GM12872 (cell line): ENCODE results near the gene PGGT1B.

ENCODE experiments used
- TF ChIP-seq, protein P1 (sequence below): IDR thresholded peaks from 3 replicates; pipeline ENCODE4 v1.5.1; 2011; ENCODE audit warnings: low read depth, mild to moderate bottlenecking, low read length, moderate library complexity; ENCODE audit not compliant: insufficient read depth

Gene PGGT1B

DNA sequence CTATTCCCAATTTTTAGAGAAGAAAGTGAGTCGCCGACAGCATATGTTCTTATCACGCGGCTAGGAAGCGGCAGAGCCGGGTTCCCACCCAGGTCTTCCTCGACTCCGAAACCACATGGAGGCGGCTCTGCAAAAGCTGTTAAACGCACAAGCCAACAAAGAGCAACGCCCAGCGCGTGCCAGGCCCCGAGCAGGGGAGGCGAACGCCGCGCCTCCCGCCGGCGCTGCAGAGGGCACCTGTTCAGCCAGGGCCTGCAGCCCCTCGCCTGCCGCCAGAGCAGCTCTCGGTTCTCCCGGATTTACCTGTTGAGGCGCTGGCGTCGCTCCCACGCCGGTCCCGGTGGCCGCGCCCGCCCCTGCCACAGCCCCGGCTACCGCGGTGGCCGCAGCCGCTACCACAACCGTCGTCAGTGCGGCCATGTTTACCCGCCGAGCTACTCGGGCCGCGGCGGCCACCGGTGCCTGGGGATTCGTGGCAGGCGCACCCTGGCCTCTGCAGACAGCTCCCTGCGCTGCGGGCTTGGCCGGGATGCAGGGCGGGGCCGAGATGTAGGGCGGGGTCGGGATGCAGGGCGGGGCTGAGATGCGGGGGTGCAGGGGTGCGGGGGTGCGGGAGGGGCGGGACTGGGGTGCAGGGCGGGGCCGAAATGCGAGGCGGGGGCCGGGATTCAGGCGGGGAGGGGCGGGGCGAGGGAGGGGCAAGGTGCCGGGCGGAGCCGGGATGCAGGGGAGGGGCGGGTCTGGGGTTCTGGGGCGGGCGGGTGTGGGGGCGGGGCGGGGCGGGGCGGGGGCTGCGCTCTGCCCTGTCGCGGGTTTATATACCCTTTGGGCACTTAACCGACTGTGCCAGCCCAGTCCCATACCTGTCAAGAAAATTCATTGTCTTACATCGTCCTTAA, 33.7 kb upstream of the PGGT1B start, which contains the start of gene CCDC112:
TSS of gene CCDC112 (minus strand) at position 531 of the 899 bp plus-strand sequence. CDS start at position 420, 111 bp downstream.
- TF ChIP-seq, protein P1, sequence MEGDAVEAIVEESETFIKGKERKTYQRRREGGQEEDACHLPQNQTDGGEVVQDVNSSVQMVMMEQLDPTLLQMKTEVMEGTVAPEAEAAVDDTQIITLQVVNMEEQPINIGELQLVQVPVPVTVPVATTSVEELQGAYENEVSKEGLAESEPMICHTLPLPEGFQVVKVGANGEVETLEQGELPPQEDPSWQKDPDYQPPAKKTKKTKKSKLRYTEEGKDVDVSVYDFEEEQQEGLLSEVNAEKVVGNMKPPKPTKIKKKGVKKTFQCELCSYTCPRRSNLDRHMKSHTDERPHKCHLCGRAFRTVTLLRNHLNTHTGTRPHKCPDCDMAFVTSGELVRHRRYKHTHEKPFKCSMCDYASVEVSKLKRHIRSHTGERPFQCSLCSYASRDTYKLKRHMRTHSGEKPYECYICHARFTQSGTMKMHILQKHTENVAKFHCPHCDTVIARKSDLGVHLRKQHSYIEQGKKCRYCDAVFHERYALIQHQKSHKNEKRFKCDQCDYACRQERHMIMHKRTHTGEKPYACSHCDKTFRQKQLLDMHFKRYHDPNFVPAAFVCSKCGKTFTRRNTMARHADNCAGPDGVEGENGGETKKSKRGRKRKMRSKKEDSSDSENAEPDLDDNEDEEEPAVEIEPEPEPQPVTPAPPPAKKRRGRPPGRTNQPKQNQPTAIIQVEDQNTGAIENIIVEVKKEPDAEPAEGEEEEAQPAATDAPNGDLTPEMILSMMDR, result no peak

DNA sequence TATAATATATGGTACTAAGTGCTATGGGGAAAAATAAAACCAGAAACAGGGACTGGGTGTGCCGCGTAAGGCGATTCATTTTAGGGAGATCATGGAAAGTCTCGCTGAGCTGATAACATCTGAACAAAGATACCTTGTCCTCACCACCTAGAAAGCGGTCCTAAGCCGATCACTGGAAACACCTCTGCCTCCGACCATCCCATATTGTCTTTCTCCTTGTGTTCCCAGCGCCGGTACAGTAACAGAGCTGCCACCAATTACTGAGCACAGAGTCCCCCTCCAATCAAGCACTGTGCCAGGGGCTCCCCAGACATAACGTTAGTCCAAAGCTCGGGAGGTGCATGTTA, 33.1 kb upstream of the PGGT1B start:
- TF ChIP-seq, protein P1, result no peak

DNA sequence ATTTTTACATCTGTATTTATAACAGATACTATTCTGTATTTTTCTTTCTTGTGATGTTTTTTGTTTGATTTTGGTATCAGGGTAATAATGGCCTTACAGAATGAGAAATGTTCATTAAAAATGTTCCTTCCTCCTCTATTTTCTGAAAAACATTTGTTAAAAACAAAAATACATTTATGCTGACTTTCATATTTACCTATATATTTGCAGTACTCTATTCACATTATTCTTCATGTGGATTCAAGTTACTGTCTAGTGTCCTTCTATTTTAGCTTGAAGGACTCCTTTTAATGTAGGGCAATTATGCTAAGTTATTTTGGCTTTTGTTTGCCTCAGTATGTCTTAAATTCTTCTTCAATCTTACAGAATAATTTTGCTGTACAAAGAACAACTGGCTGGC, 28.7 kb upstream of the PGGT1B start:
- TF ChIP-seq, protein P1, result no peak

DNA sequence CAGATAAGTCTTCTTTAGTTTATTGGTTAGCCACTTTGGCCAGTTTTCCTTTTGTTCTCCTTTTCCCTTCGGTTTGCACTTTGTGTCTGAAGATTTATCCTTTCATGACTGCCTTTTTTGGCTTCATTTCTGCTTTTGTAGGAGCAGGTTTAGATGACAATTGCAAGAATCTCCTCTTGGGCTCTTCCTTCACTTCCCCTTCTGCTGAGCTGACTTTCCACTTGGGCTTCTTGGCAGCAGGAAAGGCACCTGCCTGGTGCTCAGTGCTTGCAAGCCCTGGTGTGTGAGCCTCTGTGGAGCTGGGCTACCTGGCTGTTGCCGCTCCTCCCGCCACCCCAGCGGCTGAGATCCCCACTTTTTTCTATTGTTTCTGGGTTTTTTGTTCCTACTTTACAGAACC, 26.4 kb upstream of the PGGT1B start:
- TF ChIP-seq, protein P1, result no peak

DNA sequence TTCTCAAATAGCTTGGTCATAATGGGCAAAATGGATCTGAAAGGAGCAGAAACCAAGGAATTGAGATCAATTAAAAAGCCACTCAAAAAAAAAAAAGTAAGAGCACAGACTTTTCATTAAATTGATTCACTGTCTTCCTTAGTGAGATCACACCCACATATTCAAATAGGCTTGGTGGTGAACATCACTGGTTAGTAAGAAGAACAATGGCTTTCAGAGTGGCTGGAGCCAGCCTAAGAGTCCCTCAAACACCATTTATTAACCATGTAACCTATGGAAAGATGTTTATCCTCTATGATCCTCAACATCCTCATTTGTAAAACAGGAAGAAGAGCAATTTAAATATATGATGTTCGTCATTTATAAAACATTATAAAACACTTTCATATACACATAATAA, 21.3 kb upstream of the PGGT1B start:
- TF ChIP-seq, protein P1, result no peak

DNA sequence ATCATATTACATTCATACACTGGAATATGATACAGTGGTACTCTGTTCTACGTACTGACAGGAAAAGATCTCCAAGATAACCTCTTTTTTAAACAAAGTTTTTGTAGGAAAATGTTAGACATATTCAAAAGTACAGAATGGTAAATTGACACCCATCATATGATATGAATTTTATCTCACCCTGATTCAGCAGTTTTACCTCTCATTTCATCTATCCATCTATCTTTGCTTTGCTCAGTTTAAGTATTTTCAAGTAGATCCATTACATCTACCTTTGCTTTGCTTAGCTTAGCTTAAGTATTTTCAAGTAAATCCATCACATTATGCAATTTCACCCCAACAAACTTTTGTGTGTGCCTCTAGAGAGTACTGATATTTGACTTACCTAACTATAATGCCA, 19.5 kb upstream of the PGGT1B start:
- TF ChIP-seq, protein P1, result no peak

DNA sequence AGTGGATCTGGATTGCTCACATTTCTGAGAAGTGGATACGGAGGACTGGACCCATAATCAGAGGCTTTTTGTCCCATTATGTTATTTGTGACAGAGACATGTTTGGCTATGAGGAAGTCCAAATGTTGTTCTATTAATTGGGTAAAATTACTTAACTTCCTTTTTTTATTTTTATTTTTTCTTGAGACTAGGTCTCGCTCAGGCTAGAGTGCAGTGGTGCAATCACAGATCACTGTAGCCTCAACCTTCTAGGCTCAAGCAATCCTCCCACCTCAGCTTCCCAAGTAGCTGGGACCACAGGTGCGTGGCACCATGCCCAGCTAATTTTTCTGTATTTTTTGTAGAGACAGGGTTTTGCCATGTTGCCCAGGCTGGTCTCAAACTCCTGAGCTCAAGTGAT, 11.9 kb upstream of the PGGT1B start:
- TF ChIP-seq, protein P1, result no peak
